ENCODE results near the gene ZNF497. TPM values are rescaled to one million over a fixed set of nuclear protein-coding genes. Genes with fewer than 3 reads are reported as not detected.

Gene ZNF497
- total RNA-seq, 1 experiment from 2014 or later: 1.7 TPM

DNA sequence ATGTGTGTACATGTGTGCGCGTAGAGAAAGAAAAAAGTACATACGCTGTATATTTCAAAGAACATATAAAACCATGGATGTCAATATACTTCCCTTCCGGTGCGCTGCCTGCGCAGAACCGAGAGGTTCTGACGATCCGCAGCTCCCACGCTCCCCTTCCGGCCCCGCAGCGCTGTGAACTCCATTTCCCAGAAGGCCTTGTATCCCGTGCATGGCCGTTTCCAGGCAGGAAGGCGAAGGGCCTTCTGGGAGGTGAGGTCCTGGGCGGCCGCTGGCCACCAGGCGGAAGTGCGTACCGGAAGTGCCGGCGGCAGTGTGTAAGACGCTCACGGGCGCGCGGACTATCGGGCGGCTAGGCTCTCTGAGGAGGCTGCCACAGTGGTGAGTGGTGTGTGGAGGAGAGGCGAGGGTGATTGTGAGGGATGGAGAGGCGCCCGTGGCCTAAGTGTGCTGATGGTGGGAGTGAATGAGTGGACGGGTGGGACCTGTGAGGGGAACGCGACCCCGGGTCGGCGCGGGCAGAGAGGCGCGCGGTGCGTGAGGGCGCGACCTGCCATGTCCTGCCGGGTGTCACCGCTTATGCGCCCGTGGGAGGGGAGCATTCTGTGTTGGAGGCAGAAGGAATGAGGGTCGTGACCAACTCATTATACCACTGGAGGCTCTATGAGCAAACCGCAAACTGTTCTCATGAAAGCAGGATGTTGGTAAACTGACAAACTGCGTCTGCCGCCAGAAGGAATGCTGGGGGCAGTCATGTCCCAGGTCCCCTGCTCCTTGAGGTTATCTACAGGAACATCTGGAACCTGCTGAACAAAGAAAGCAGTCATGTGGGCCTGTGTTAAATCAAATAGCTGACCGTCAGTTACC lies 57.3 kb downstream of the ZNF497 start, which contains the start of gene ERVK3-1 (continued):
- TF ChIP-seq, protein P1, sequence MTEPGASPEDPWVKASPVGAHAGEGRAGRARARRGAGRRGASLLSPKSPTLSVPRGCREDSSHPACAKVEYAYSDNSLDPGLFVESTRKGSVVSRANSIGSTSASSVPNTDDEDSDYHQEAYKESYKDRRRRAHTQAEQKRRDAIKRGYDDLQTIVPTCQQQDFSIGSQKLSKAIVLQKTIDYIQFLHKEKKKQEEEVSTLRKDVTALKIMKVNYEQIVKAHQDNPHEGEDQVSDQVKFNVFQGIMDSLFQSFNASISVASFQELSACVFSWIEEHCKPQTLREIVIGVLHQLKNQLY (CRISPR knock-in tag; IDR thresholded peaks at IDR 0.05): no peak
- TF ChIP-seq GABPB1 (CRISPR knock-in tag; IDR thresholded peaks at IDR 0.05) (peak; percentile 59; the same call in 1 of the 2 replicates), SP1 (CRISPR knock-in tag; conservative IDR thresholded peaks at IDR 0.05) (peak; percentile 84), ATF2 (CRISPR knock-in tag; IDR thresholded peaks at IDR 0.05; ENCODE audit: borderline replicate concordance, low read depth) (no peak), ZNF423 (CRISPR knock-in tag; IDR thresholded peaks at IDR 0.05) (no peak), NR2C2 (CRISPR knock-in tag; IDR thresholded peaks at IDR 0.05) (no peak), ELF4 (CRISPR knock-in tag; IDR thresholded peaks at IDR 0.05; ENCODE audit: low read depth) (no peak), FOXP4 (CRISPR knock-in tag; IDR thresholded peaks at IDR 0.05) (peak; percentile 75), E2F4 (CRISPR knock-in tag; IDR thresholded peaks at IDR 0.05; ENCODE audit: borderline replicate concordance, low read depth) (0 out of 2 replicates have a peak, but pooled peaks have one; percentile 44), CBFB (CRISPR knock-in tag; IDR thresholded peaks at IDR 0.05; ENCODE audit: low read depth) (no peak), NFYB (CRISPR knock-in tag; conservative IDR thresholded peaks at IDR 0.05; ENCODE audit: low read depth) (peak; percentile 38), MXD4 (CRISPR knock-in tag; IDR thresholded peaks at IDR 0.05; ENCODE audit: borderline replicate concordance) (no peak), TCF7 (CRISPR knock-in tag; IDR thresholded peaks at IDR 0.05; ENCODE audit: low read depth) (peak; percentile 76; the same call in 1 of the 2 replicates), ZNF219 (CRISPR knock-in tag; IDR thresholded peaks at IDR 0.05; ENCODE audit: borderline replicate concordance) (no peak), FOXK1 (CRISPR knock-in tag; IDR thresholded peaks at IDR 0.05) (peak; percentile 83)
- TF ChIP-seq, protein P2, sequence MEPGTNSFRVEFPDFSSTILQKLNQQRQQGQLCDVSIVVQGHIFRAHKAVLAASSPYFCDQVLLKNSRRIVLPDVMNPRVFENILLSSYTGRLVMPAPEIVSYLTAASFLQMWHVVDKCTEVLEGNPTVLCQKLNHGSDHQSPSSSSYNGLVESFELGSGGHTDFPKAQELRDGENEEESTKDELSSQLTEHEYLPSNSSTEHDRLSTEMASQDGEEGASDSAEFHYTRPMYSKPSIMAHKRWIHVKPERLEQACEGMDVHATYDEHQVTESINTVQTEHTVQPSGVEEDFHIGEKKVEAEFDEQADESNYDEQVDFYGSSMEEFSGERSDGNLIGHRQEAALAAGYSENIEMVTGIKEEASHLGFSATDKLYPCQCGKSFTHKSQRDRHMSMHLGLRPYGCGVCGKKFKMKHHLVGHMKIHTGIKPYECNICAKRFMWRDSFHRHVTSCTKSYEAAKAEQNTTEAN (CRISPR knock-in tag; IDR thresholded peaks at IDR 0.05): 0 out of 2 replicates have a peak, but pooled peaks have one; percentile 73

DNA sequence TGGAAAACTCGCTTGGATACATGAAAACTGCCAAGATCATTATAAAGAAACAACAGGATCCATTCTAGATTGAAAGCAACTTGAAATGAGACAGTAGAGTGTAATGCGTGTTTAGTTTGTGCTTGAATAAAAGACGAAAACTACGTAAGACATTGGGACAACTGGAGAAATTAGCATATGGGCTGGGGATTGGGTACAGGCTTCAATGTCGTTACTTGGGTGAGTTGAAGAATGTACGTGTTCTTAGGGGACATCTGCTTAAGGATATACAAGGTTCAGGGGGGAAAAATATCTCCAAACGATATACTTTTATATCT lies 57.8 kb downstream of the ZNF497 start:
- H3K27me3 Mint-ChIP-seq (ENCODE audit: low read depth): no peaks in the 10 kb centered on the region
- H3K4me1 Mint-ChIP-seq: peaks cover 17% of the 10 kb centered on the region
- H3K4me3 Mint-ChIP-seq: peak overlapping the region; percentile 100
- peaks cover 44% of the 10 kb centered on the region for H3K36me3 Mint-ChIP-seq
- DNase-seq (ENCODE audit: low spot score) (no peak), ATAC-seq (peak; percentile 31)
- peak overlapping the region; percentile 96 for H3K27ac Mint-ChIP-seq
- CTCF ChIA-PET: interaction anchor here (0.5 to 0.8 kb wide), 3 partner anchors 35 to 294 kb away, joined by 4 to 8 read pairs (median 6); no protein-coding TSS in a partner anchor
- POLR2A ChIA-PET: interaction anchor here (1.0 kb wide), 1 partner anchor 26 kb away, joined by 3 read pairs; the partner anchor contains the start of gene ZNF8
- no peaks in the 10 kb centered on the region for H3K9me3 Mint-ChIP-seq
- TF ChIP-seq, protein P3, sequence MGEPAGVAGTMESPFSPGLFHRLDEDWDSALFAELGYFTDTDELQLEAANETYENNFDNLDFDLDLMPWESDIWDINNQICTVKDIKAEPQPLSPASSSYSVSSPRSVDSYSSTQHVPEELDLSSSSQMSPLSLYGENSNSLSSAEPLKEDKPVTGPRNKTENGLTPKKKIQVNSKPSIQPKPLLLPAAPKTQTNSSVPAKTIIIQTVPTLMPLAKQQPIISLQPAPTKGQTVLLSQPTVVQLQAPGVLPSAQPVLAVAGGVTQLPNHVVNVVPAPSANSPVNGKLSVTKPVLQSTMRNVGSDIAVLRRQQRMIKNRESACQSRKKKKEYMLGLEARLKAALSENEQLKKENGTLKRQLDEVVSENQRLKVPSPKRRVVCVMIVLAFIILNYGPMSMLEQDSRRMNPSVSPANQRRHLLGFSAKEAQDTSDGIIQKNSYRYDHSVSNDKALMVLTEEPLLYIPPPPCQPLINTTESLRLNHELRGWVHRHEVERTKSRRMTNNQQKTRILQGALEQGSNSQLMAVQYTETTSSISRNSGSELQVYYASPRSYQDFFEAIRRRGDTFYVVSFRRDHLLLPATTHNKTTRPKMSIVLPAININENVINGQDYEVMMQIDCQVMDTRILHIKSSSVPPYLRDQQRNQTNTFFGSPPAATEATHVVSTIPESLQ (CRISPR knock-in tag; IDR thresholded peaks at IDR 0.05): no peak
- TF ChIP-seq RELA (CRISPR knock-in tag; IDR thresholded peaks at IDR 0.05; ENCODE audit: borderline replicate concordance): no peak
- TF ChIP-seq TEAD4 (CRISPR knock-in tag; IDR thresholded peaks at IDR 0.05): no peak
- TF ChIP-seq KAT7 (CRISPR knock-in tag; IDR thresholded peaks at IDR 0.05; ENCODE audit: borderline replicate concordance): no peak
- TF ChIP-seq TEAD1 (CRISPR knock-in tag; IDR thresholded peaks at IDR 0.05): no peak
- no peak for TF ChIP-seq ATF1 (CRISPR knock-in tag; IDR thresholded peaks at IDR 0.05)
- no peak for TF ChIP-seq JUN (CRISPR knock-in tag; IDR thresholded peaks at IDR 0.05)
- TF ChIP-seq, protein P4, sequence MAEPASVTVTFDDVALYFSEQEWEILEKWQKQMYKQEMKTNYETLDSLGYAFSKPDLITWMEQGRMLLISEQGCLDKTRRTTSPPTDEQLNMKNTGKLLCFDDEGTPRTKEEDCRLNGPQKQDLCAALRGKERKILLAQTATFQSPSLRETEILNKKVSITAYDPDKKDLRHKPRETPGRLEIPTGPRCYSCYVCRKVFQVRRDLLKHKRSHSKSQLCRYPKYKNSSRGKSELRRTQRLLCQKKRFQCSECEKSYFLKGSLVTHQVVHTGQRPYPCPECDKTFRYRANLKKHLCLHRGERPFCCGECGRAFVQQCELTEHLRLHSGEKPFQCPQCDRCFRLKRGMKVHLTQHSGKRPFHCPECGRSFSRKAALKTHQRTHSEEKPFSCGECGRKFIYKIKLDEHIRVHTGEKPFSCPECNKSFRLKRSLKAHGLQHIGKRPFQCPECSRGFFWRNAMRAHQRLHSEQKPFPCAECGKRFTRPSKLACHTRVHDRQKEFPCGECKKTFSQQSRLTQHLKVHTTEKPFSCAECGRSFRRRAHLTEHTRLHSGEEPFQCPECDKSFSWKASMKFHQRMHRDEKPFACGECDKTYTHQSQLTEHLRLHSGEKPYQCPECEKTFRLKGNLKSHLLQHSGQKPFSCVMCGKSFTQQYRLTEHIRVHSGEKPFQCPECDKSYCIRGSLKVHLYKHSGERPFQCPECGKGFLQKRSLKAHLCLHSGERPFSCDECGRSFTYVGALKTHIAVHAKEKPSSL (CRISPR knock-in tag; conservative IDR thresholded peaks at IDR 0.05): no peak
- no peak for TF ChIP-seq ELF4 (CRISPR knock-in tag; IDR thresholded peaks at IDR 0.05; ENCODE audit: low read depth)
- no peak for TF ChIP-seq NR1H2 (CRISPR knock-in tag; IDR thresholded peaks at IDR 0.05)
- no peak for TF ChIP-seq NFYB (CRISPR knock-in tag; conservative IDR thresholded peaks at IDR 0.05; ENCODE audit: low read depth)
